Measurements from ENCODE around the gene POU5F1.

DNA sequence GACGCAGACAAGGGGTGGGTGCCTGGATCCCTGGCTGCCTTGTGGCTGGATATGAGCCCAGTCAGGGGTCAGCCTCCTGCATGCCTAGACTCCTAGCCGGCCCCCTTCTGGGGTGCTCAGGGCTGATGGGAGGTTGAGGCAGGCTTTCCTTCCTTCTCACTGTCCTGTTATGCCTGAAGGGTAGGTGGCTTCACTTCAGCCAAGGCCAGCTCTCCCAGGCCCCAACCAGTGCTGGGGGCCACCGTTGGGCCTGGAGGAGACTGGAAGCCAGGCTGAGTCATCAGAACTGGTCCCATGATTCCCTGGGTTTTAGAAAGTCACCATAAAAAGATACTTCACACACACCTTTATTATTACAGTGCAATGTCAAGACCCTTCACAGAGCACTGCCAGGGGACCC, 2.9 kb upstream of the POU5F1 start:
- no peak for TF ChIP-seq TAF1 (IDR thresholded peaks at IDR 0.05; ENCODE audit: borderline replicate concordance, low read depth, low read length)
- no peak for TF ChIP-seq POLR2AphosphoS5 (IDR thresholded peaks at IDR 0.05; ENCODE audit: low read depth, low read length)
- TF ChIP-seq POLR2A (IDR thresholded peaks at IDR 0.05; ENCODE audit: low read depth, low read length), result no peak
